Raji (cell line): ENCODE measurements around the gene RPH3AL.

Experiments used
- POLR2A ChIP-seq: IDR thresholded peaks from 2 replicates; pipeline ENCODE4 v1.6.1; 2011; ENCODE audit warnings: low read depth, low read length, control low read depth; ENCODE audit not compliant: insufficient read depth

The RPH3AL gene

DNA sequence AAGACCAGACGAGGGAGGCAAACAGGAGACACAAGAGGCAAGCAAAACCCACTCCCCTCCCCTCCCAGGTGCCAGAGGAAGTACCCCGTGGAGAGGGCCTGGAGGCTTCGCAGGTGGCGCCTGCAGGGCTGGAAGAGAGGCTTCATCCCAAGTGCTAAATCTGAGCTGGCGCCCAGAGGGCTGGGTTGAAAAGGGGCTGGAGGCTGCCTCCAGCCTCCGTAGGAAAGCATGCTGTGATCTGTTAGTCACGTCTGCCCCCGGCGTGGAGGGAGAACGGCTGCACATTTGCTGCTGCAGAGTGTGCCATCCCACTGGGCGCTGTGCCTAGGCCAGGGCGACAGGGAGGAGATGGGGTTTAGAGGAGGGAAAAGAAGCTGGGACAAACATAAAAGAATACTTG lies 16.9 kb downstream of the RPH3AL start:
- no peak for TF ChIP-seq POLR2A

DNA sequence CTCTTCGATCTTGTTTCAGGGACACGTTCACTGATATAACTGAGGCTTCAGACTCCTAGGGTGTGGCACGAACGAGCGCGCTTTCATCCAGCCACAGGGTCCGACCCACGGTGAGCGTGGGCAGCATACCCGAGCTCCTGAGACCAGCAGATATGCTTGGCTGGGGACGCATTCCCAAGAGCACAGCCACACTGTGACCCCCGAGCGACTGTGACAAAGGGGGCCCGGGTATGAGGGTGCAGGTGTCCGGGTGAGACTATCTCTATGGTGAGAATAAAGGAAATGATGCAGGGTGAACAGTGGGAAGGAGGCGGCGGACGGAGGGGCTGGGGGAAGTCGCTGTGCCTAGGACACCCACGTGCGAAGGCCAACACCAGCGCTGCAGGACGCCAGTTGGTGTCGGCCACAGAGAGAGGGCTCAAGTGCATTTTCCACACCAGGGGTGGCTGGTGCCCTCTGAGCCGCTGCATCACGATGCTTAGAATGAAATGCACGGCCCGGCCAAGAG lies 17.6 kb downstream of the RPH3AL start:
- TF ChIP-seq POLR2A, result no peak

GRCh38 chr17:333626-334396 lies 18.8 kb downstream of the RPH3AL start:
- TF ChIP-seq POLR2A, result no peak

- TF ChIP-seq POLR2A, result no peak
These were observed 19.9 kb downstream of the RPH3AL start for GRCh38 chr17:332558-333322.

GRCh38 chr17:332023-332422 lies 20.6 kb downstream of the RPH3AL start:
- TF ChIP-seq POLR2A, result no peak

DNA sequence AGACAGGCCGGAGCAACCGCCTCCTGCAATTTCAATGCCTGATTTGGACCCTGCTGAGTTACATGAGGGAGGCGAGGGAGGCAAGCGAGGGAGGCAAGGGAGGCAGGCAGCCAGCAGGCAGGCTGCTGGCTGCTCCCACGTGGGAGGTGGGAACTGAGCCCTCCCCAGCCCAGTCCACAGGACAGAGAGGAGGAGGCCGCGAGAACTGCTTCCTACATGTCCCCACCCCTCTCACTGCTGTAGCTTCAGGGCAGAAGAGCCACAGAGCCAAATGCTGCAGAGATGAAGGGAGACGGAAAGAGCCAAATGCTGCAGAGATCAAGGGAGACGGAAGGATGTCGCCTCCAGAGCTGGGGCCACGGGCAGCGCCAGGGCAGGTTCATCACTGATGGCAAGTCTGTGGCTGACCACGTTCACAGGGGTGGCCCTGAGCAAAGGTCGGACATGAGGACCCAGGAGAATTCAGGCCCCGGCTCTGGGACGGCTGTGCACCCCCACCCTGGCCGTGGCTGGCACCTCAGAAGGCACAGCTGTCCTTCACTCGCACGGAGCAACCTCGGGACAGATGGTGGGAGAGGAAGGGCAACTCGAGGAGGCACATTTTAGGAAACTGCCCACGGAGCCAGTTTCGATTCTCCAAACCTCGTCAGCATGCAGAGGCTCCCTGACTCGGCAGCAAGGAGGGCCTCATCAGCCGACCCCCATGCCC lies 21.5 kb downstream of the RPH3AL start:
- TF ChIP-seq POLR2A, result no peak

GRCh38 chr17:329784-330420 lies 22.7 kb downstream of the RPH3AL start:
- TF ChIP-seq POLR2A, result no peak

GRCh38 chr17:327971-328370 lies 24.6 kb downstream of the RPH3AL start:
- no peak for TF ChIP-seq POLR2A

DNA sequence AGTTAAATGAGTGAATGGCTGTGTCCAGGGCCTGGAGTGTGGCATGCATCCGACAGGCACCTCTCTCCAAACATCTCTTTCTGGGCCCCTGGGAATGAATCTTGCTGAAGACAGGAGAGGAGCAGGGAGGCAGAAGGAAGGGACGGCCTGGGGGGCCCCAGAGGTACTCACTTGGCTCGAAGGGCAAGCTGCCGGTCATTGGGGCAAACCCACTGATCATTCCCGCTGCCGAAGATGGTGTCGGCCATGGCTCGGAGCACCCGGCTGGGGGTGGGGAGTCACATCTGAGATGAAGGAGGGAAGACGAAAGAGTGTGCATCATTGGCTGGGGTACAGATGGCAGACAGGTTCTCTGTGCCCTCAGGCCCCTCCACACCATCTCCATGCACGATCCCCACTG lies 25.3 kb downstream of the RPH3AL start:
- no peak for TF ChIP-seq POLR2A

GRCh38 chr17:326010-326621 lies 26.5 kb downstream of the RPH3AL start:
- no peak for TF ChIP-seq POLR2A

GRCh38 chr17:325270-326009 lies 27.2 kb downstream of the RPH3AL start:
- no peak for TF ChIP-seq POLR2A

DNA sequence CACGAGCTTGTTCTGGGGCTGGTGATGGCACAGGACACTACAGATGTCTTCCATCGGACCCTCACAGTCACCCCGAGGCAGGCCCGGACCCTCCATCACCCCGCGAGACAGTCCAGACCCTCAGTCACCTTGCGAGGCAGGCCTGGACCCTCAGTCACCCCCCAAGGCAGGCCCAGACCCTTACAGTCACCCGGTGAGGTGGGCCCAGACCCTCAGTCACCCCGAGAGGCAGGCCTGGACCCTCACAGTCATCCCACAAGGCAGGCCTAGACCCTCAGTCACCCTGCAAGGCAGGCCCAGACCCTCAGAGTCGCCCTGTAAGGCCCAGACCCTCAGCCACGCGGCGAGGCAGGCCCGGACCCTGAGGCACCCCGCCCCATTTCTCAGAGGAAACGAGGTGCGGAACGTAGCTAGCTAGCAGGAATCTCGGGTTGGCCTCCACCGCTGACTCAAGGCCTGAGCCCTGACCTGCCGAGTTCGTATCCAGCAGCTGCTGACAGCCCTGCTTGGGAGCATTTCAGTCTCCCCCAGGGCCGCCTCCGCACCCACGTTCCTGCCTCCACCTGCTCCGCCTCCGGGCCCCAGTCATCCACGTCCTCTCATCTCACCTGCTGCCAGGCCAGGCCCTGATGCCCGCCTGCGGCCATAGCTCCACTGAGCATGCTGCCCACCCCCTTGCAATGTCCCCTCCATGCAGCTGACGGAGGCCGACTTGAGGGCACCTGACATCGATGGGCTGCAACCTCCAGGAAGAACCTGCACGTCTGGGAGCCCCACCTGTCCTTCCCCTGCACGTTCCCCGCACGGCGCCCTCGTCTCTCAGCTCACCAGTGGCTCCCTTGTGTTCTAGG lies 28.7 kb downstream of the RPH3AL start:
- TF ChIP-seq POLR2A, result no peak

GRCh38 chr17:323181-323580 lies 29.4 kb downstream of the RPH3AL start:
- TF ChIP-seq POLR2A, result no peak
